Measurements from ENCODE around the gene MAD1L1. TPM values are rescaled to one million over a fixed set of nuclear protein-coding genes. Genes with fewer than 3 reads are reported as not detected.

Gene MAD1L1
- total RNA-seq, 1 donor from 2014 or later: 32.3 TPM

GRCh38 chr7:2112261-2113198 is 120.2 kb downstream of the MAD1L1 start:
- peaks cover 17% of the 10 kb centered on the region for H4K20me1 ChIP-seq (ENCODE audit: insufficient read depth, low read length)
- FAIRE-seq: no peak
- peaks cover 77% of the 10 kb centered on the region for H3K4me1 ChIP-seq (ENCODE audit: insufficient read depth, low read length)
- no peaks in the 10 kb centered on the region for H3K9me3 ChIP-seq (ENCODE audit: insufficient read depth, low read depth, low read length)
- Mint-ChIP-seq H3K27ac (ENCODE audit: unreplicated experiment) (no peak overlapping the region), H3K27me3 (ENCODE audit: low read depth, unreplicated experiment) (no peaks in the 10 kb centered on the region), H3K9me3 (ENCODE audit: unreplicated experiment) (no peaks in the 10 kb centered on the region), H3K4me3 (ENCODE audit: unreplicated experiment) (no peak overlapping the region), H3K36me3 (ENCODE audit: low read depth, unreplicated experiment) (peaks cover 17% of the 10 kb centered on the region), H3K4me1 (ENCODE audit: low read depth, unreplicated experiment) (peaks cover 50% of the 10 kb centered on the region)
- H3K9ac ChIP-seq (ENCODE audit: low read length): no peak overlapping the region
- no peaks in the 10 kb centered on the region for H3K27me3 ChIP-seq (ENCODE audit: insufficient read depth, low read length)
- no peak overlapping the region for H2AFZ ChIP-seq (ENCODE audit: low read depth, low read length)
- H3K4me2 ChIP-seq (ENCODE audit: low read length): no peak overlapping the region
- no peak overlapping the region for H3K4me3 ChIP-seq (ENCODE audit: insufficient read depth, low read depth, low read length)
- no peak overlapping the region for H3K27ac ChIP-seq (ENCODE audit: low read depth, low read length)
- H3K79me2 ChIP-seq (ENCODE audit: insufficient read depth, low read length): peaks cover 17% of the 10 kb centered on the region
- DNase-seq (ENCODE audit: low read depth): no peak
- no peaks in the 10 kb centered on the region for H3K36me3 ChIP-seq (ENCODE audit: insufficient read depth, low read length)
- TF ChIP-seq EZH2 (IDR thresholded peaks at IDR 0.05; ENCODE audit: insufficient read depth, low read length): no peak
- TF ChIP-seq, protein P1, sequence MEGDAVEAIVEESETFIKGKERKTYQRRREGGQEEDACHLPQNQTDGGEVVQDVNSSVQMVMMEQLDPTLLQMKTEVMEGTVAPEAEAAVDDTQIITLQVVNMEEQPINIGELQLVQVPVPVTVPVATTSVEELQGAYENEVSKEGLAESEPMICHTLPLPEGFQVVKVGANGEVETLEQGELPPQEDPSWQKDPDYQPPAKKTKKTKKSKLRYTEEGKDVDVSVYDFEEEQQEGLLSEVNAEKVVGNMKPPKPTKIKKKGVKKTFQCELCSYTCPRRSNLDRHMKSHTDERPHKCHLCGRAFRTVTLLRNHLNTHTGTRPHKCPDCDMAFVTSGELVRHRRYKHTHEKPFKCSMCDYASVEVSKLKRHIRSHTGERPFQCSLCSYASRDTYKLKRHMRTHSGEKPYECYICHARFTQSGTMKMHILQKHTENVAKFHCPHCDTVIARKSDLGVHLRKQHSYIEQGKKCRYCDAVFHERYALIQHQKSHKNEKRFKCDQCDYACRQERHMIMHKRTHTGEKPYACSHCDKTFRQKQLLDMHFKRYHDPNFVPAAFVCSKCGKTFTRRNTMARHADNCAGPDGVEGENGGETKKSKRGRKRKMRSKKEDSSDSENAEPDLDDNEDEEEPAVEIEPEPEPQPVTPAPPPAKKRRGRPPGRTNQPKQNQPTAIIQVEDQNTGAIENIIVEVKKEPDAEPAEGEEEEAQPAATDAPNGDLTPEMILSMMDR (IDR thresholded peaks at IDR 0.05; ENCODE audit: insufficient read depth, low read depth, low read length): no peak

DNA sequence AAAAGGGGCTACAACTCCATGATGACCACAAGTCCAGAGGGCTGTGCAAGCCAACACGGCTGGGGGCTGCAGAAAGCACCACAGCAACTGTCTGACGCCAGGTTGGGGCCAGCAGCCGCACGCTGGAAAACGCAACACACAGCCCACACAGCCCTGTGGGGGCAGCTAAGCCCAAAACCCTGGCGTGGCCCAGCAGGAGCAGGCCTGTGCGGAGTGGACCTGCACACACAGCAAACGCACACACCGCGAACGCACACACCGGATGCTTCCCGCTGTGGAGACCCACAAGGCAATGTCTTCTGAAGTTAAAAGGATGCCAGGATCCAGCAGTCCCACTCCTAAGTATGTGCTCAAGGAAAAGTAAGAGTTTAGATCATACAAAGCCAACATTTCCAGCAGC is 121.2 kb downstream of the MAD1L1 start:
- Histone ChIP-seq H3K4me2 (ENCODE audit: low read length) (peak overlapping the region; percentile 72), H3K79me2 (ENCODE audit: insufficient read depth, low read length) (peaks cover 17% of the 10 kb centered on the region), H4K20me1 (ENCODE audit: insufficient read depth, low read length) (peaks cover 9% of the 10 kb centered on the region), H3K9me3 (ENCODE audit: insufficient read depth, low read depth, low read length) (no peaks in the 10 kb centered on the region), H3K9ac (ENCODE audit: low read length) (peak overlapping the region; percentile 81), H3K27ac (ENCODE audit: low read depth, low read length) (peak overlapping the region; percentile 94), H3K36me3 (ENCODE audit: insufficient read depth, low read length) (no peaks in the 10 kb centered on the region), H3K27me3 (ENCODE audit: insufficient read depth, low read length) (no peaks in the 10 kb centered on the region), H3K4me3 (ENCODE audit: insufficient read depth, low read depth, low read length) (no peak overlapping the region), H3K4me1 (ENCODE audit: insufficient read depth, low read length) (peaks cover 79% of the 10 kb centered on the region), H2AFZ (ENCODE audit: low read depth, low read length) (no peak overlapping the region)
- DNase-seq (ENCODE audit: low read depth) (no peak), FAIRE-seq (no peak)
- Mint-ChIP-seq H3K27me3 (ENCODE audit: low read depth, unreplicated experiment) (no peaks in the 10 kb centered on the region), H3K27ac (ENCODE audit: unreplicated experiment) (no peak overlapping the region), H3K9me3 (ENCODE audit: unreplicated experiment) (no peaks in the 10 kb centered on the region), H3K4me3 (ENCODE audit: unreplicated experiment) (no peak overlapping the region), H3K36me3 (ENCODE audit: low read depth, unreplicated experiment) (peaks cover 14% of the 10 kb centered on the region), H3K4me1 (ENCODE audit: low read depth, unreplicated experiment) (peaks cover 48% of the 10 kb centered on the region)
- TF ChIP-seq EZH2 (IDR thresholded peaks at IDR 0.05; ENCODE audit: insufficient read depth, low read length): no peak
- TF ChIP-seq, protein P1 (IDR thresholded peaks at IDR 0.05; ENCODE audit: insufficient read depth, low read depth, low read length): no peak
